ENCODE results near the gene RBM41.
"Not testable (repeated sequence)": the region's sequence is repeated elsewhere in the genome, so short reads cannot be mapped to it uniquely, and the experiment has no call there.

RBM41 gene

DNA sequence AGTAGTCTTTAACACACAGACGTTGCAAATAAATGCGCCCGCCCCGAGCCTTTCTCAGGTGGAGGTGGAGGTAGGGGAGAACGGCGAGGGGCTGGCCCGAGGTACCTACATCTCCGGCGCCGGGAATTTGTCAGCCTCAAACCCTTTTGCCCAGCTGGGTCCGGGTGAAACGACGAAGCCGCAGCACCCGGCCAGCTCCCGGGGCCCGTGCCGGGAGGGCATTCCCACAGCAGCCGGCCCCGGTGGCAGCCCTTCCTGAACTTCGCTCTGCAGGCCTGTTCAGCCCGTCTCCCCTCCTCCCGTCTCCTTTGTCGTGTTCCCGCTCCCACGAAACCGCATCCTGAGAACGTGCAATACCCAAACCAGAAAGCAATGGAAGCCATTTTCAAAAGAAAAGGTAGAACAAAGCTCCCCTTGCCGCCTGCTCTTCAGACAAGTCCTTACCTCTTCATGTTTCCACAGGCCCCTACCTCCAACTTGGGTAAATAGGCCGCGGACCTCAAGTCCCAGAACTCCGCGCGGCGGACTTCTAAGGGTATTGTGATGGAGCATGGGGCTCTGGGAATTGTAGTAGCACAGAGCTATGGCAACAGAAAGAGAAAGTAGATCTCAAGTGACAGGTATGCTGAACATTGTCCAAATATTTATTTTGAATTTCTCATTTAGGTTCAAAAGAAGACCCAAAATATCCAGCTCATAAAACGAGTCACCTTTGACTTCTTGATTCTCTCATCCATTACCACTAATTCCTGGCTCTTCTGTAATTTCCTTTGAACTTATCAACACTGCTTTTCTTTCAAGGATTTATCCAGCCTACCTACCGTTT is at the start of gene RBM41:
Gene RBM41, minus strand, starts transcription at position 501 of the 826 bp plus-strand sequence. Its CDS starts 49 bp downstream, at position 452.
- no peak for FAIRE-seq

DNA sequence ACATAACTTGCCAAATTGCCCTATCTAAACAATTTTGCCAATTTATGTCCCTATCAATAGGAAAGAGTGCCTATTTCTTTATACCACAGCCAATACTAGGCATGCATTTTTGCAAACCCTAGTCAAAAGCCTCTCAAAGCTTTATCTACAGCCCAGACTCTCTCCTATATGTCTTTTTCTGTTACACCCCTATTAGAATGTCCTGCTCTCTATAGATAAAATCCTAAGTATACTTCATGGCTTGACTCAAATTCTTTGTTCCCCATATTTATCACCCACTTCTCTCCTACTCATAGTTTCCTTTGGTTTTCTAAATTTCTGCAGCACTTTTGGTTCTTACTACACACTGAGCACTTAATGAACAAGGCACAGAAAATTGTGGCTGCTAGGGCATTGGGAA is 49.6 kb upstream of the RBM41 start:
- FAIRE-seq: no peak

- no peak for FAIRE-seq
Measured at GRCh38 chrX:107167163-107167921, 48.7 kb upstream of the RBM41 start.

GRCh38 chrX:107157618-107158017 is 39.0 kb upstream of the RBM41 start:
- FAIRE-seq: not testable (repeated sequence)

DNA sequence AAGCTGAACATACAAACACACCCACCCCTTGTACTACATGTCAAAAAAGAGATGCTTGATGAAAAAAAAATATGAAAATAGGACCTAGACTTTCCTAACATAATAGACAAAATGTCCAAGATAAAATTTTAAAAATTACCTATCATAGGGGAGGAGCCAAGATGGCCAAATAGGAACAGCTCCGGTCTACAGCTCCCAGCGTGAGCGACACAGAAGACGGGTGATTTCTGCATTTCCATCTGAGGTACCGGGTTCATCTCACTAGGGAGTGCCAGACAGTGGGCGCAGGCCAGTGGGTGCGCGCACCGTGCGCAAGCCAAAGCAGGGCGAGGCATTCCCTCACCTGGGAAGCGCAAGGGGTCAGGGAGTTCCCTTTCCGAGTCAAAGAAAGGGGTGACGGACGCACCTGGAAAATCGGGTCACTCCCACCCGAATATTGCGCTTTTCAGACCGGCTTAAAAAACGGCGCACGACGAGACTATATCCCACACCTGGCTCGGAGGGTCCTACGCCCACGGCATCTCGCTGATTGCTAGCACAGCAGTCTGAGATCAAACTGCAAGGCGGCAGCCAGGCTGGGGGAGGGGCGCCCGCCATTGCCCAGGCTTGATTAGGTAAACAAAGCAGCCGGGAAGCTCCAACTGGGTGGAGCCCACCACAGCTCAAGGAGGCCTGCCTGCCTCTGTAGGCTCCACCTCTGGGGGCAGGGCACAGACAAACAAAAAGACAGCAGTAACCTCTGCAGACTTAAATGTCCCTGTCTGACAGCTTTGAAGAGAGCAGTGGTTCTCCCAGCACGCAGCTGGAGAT is 37.2 kb upstream of the RBM41 start:
- FAIRE-seq: not testable (repeated sequence)

DNA sequence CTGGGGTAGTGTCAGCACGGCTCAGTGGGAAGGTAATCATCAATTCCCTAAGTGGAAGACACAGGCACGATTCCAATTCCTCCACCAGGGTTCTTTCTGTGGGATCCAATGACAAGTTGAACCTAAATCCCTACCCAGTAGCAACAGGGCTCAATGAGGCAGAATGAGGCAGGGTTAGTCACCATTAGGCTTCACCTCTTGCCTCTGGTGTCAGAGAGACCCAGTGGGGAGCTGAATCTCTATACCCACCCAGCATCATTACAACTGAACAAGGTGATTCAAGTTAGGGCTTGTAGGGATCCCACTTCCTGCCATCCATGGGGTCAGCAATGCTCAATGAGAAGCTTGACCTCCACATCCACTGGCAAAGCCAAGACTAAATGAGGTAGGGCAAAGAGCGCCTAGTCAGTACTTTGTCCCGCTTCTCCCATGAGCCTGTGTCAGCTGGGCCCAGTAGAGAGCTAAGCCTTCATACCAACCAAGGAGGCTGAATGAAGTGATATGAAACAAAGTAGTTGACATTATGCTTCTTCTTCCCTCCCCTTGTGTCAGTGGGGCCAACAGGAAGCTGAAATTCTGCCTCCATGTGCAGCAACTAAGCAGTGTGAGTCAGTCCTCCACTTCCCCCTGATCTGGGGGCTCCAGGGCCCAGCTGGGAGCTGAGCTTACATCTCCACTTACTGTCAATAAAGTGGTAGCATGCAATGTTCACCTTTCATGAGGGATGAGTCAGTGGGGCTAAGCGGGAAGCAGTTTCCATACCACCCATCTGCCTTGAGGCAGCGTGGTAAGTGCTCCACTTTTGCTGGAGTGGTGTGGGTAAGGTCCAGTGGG is 36.4 kb upstream of the RBM41 start:
- no peak for FAIRE-seq

DNA sequence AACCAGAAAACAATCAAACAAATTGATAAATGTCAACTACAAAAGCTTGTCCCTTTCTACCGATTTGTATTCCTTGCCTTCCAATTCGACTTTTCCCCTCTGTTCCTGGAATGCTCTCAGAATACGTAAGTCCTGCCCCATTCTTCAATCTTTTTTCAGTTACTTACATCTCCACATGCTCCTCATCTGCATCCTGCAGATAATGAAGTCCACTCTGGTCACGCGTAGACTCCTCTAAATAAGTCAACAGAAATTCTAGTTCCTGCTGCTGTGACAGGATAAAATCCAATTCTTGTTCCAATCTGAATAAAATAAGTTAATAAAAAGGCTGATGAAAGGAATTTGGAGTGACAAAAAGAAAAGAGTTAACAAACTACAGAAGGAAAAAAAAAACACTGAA is 34.4 kb upstream of the RBM41 start:
- no peak for FAIRE-seq

DNA sequence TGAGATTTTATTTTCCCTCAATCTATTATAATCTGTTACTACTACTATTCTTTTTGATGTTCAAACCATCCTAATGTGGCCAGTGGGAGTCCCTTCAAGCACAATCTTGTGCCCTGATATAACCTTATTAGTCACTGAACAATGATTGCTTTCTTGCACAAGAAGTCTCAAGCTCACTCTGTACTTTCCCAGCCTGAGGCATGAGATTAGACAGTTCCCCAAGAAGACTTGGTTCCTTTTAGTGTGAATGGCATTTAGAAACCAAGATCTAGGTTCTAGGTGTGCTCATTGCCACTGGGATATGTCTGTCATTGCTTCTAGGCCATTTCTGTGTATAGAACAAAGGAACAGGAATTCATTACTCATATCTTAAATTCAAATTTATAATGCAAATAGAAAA is 28.0 kb upstream of the RBM41 start:
- FAIRE-seq: no peak

DNA sequence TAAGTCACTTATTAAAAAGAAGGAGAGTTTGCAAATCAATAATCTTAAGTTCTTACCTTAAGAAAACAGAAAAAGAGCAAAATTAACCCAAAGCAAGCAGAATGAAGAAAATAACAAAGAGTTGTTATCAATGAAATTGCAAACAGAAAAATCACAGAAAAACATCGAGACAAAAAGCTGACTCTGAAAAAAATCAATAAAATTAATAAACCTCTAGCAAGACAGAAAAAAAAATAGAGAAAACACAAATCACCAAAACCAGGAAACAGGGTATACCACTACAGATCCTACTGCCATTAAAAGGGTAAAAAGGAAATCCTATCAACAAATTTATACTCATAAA is 17.3 kb upstream of the RBM41 start:
- no peak for FAIRE-seq

- no peak for FAIRE-seq
Measured at GRCh38 chrX:107135049-107135964, 16.7 kb upstream of the RBM41 start.

DNA sequence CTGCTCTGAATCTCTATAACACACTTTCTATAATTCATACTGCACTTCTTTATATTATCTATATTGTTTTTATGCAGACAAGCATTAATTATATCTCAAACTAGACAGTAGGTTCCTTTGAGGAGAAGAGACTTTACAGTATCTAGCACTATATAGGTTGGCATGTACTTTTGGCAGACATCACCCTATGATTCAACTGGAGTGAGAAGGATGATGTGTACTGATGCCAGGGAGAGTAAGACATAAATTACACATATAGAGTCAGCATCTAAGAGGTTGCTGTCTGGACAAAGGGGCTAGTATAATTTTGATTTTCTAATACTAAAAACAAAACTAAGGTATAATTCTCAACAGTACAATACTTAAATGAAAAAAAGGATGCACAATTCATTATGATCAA is 5.1 kb upstream of the RBM41 start:
- FAIRE-seq: no peak

GRCh38 chrX:107119283-107119682 is 661 bp upstream of the RBM41 start:
- FAIRE-seq: no peak

DNA sequence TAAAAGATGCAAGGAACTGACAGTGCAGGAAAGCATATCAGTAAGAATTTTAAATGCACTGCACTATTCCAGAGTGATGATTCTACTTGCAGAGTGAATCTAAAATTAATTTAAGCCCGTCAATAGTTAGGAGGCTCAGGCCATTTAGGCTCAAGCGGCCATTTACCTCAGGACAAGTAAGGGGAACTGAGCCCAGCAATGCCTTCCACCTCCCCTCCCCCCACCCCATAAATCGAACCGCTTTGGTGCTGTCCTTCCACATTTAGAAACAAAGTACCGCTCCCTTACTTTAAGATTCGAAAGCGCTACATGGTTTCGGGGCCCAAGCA is 665 bp downstream of the RBM41 start:
- FAIRE-seq: no peak

DNA sequence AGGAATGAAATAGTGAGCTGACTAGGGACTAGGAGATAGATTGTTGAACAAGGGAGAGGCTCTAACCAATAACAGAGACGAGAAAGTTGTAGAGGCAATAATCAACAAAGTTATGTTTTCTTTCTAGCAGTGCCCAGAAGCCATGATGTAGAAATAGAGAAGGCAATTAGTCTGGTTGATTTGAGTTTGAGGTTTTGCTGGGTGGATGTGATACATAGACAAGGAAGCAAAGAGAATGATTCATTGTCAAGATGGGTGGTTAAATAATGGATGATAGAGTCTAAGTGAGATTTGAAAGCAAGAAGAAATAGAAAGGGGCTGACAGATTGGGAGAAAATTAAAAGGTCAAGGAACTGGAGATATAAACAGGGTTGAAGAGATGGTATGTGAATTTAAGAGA is 11.2 kb downstream of the RBM41 start:
- FAIRE-seq: no peak

- no peak for FAIRE-seq
Measured at GRCh38 chrX:107102980-107103379, 15.6 kb downstream of the RBM41 start.

GRCh38 chrX:107076158-107076557 is 42.5 kb downstream of the RBM41 start:
- no peak for FAIRE-seq

DNA sequence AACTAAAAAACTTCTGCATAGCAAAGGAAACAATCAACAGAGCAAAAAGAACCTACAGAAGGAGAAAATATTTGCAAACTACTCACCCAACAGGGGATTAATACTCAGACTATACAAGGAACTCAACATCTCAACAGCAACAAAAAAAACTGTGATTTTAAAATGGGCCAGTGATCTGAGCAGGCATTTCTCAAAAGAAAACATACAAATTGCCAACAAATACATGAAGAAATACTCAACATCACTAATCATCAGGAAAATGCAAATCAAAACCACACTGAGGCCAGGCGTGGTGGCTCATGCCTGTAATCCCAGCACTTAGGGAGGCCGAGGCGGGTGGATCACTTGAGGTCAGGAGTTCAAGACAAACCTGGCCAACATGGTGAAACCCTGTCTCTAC is 60.9 kb downstream of the RBM41 start:
- FAIRE-seq: not testable (repeated sequence)

DNA sequence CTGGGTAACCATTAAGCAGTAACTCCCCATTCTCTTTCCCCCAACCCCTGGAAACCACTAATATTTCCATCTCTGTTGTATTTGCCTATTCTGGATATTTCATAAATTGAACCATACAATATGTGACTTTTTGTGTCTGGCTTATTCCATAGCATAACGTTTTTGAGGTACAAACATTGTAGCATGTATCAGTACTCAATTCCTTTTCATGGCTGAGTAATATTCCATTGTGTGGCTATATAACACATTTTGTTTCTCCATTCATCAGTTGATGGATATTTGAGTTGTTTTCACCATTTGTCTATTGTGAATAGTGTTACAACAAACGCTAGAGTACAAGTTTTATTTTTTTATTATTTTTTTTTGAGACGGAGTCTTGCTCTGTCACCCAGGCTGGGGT is 63.6 kb downstream of the RBM41 start:
- FAIRE-seq: no peak

DNA sequence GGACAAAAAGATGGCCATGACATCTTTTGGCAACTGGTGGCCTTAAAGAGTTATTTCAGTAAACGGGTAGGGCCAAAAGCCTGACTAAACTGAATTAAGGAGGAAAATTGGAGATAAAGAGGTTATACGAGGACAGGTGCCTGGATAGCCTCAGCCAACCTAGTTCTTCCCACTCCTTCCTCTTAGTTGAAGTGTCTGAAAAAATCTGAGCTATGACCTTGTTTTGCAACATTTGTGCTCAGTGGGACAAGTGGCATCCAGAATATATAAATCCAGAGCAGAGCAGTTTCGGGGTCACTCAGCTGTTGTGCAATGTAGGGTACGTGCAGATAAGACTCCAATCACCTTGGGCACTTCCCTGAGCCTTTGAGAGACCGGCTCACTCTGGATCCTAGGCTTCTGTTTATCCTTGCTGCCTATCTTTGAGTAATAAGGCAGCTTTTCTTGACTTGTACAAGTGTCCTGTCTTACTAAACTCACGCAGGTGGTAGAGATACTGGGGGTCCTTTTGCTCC is 68.4 kb downstream of the RBM41 start:
- no peak for FAIRE-seq

DNA sequence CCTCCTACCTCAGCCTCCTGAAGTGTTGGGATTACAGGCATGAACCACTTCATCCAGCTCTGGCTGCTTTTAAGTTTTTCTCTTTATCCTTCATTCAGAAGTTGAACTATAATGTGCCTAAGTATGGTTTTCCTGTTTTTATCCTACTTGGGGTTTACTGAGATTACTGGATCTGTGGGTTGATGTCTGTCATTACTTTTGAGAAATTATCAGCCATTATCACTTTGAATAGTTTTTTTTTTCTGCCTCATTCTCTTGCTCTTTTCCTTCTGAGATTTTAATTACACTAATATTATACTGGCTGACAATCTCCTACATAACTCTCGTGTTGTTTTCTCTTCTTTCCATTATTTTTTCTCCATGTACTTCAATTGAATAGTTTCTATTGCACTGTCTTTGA is 71.0 kb downstream of the RBM41 start:
- FAIRE-seq: no peak

DNA sequence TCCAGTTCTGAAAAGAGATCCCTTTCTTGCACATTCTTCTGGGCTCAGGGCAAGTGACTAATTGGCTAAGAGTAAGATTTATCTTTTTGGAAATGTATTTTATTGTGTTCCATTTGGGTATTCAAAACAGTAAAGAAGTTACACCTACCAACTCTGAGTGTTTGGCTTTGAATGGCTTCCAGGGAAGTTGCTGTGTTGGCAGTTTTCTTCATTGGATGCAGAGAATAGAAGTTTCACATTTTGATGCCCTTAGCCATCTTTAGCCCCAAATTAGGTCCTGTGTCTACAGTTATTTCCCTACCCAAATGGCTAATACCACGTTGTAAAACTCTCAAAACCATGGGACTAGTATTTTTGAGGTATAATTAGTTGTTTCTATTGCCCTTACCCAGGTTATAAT is 88.9 kb downstream of the RBM41 start:
- FAIRE-seq: no peak
